Liver (tissue), 9 donors: ENCODE measurements around the gene TRIM40. TPM values are rescaled to one million over a fixed set of nuclear protein-coding genes. Genes with fewer than 3 reads are reported as not detected.

Experiments
- DNase-seq: peaks from one replicate; pipeline ENCODE4 v3.0.0-alpha.2; 2017; ENCODE audit warnings: low spot score
- H3K27ac ChIP-seq, 2 donors: one replicate each; pipeline ENCODE4 v1.7.0; 2013; ENCODE audit warnings: inconsistent platforms in 2 of 2, low read length in 2 of 2, control low read depth in 1 of 2, low read depth in 1 of 2, mild to moderate bottlenecking in 1 of 2
- H3K27me3 ChIP-seq, 4 donors: one replicate each; pipeline versions ENCODE4 v1.6.1 to v1.7.0; 2013; ENCODE audit warnings: low read length in 3 of 4, inconsistent platforms in 1 of 4, mild to moderate bottlenecking in 1 of 4, moderate library complexity in 1 of 4; ENCODE audit not compliant: control insufficient read depth in 4 of 4, insufficient read depth in 4 of 4
- H3K36me3 ChIP-seq, 4 donors: one replicate each; pipeline versions ENCODE4 v1.6.1 to v1.7.0; 2013; ENCODE audit warnings: low read length in 3 of 4, mild to moderate bottlenecking in 3 of 4, low read depth in 1 of 4, moderate library complexity in 1 of 4; ENCODE audit not compliant: control insufficient read depth in 4 of 4, insufficient read depth in 3 of 4
- H3K4me1 ChIP-seq, 4 donors: one replicate each; pipeline versions ENCODE4 v1.6.1 to v1.7.0; 2013; ENCODE audit warnings: low read length in 3 of 4, mild to moderate bottlenecking in 3 of 4, moderate library complexity in 1 of 4; ENCODE audit not compliant: control insufficient read depth in 4 of 4, insufficient read depth in 4 of 4
- H3K4me3 ChIP-seq, 3 donors: one replicate each; pipeline versions ENCODE4 v1.6.1 to v1.7.0; 2013; ENCODE audit warnings: low read length in 3 of 3, control low read depth in 1 of 3, low read depth in 1 of 3, mild to moderate bottlenecking in 1 of 3
- H3K9ac ChIP-seq, 2 donors: one replicate each; pipeline ENCODE4 v1.7.0; 2013; ENCODE audit warnings: low read length in 2 of 2, mild to moderate bottlenecking in 2 of 2, moderate library complexity in 2 of 2, control low read depth in 1 of 2, low read depth in 1 of 2
- H3K9me3 ChIP-seq, 4 donors: one replicate each; pipeline versions ENCODE4 v1.6.1 to v1.7.0; 2013; ENCODE audit warnings: low read length in 3 of 4; ENCODE audit not compliant: control insufficient read depth in 4 of 4
- ATF3 ChIP-seq: IDR thresholded peaks from 2 replicates; pipeline ENCODE4 v1.6.1; 2016; ENCODE audit warnings: antibody characterized with exemption
- CTCF ChIP-seq: fragments of 150-350 bp; IDR thresholded peaks from 2 replicates; pipeline ENCODE4 v1.5.1; 2017; ENCODE audit warnings: improper control_type of control experiment, low read depth, low read length; ENCODE audit not compliant: missing input control
- FOXA1 ChIP-seq: IDR thresholded peaks from 2 replicates; pipeline ENCODE4 v1.6.1; 2016; ENCODE audit warnings: antibody characterized with exemption
- HNF4A ChIP-seq, 2 donors: conservative IDR thresholded peaks; 2 replicates each; pipeline ENCODE4 v1.6.1; 2016; ENCODE audit warnings: antibody characterized with exemption in 2 of 2, mild to moderate bottlenecking in 2 of 2
- HNF4G ChIP-seq: IDR thresholded peaks from 2 replicates; pipeline ENCODE4 v1.6.1; 2016; ENCODE audit warnings: antibody characterized with exemption
- JUND ChIP-seq, 2 donors: IDR thresholded peaks; 2 replicates each; pipeline ENCODE4 v1.6.1; 2016; ENCODE audit warnings: antibody characterized with exemption in 2 of 2
- MAX ChIP-seq: IDR thresholded peaks from 2 replicates; pipeline ENCODE4 v1.6.1; 2016; ENCODE audit warnings: antibody characterized with exemption
- RAD21 ChIP-seq, 2 donors: IDR thresholded peaks; 2 replicates each; pipeline ENCODE4 v1.6.1; 2016; ENCODE audit warnings: antibody characterized with exemption in 2 of 2, mild to moderate bottlenecking in 2 of 2
- RXRA ChIP-seq, 2 donors: IDR thresholded peaks; 2 replicates each; pipeline ENCODE4 v1.6.1; 2017 to 2018; ENCODE audit warnings: antibody characterized with exemption in 2 of 2, mild to moderate bottlenecking in 1 of 2
- TAF1 ChIP-seq: conservative IDR thresholded peaks from 2 replicates; pipeline ENCODE4 v1.6.1; 2016; ENCODE audit warnings: antibody characterized with exemption, mild to moderate bottlenecking
- ZBTB33 ChIP-seq: IDR thresholded peaks from 2 replicates; pipeline ENCODE4 v1.6.1; 2016; ENCODE audit warnings: antibody characterized with exemption
- WGBS: extraction: QIAGEN DNeasy Blood & Tissue Kit; methylation state at CpG from one replicate; pipeline ENCODE4 v1.1.7; 2013; 5-methylcytosine and 5-hydroxymethylcytosine counted together
- polyA plus RNA-seq, 2 donors: library from polyadenylated mRNA; stranded (reverse) in 1 of 2; unstranded in 1 of 2; fragments of 200-250 nt in 1 of 2; fragments of >200 nt in 1 of 2; fragmentation: Nextera tagmentation in 1 of 2; extraction: Ambion mirVana in 1 of 2; gene quantifications; one replicate each; pipeline versions ENCODE4 v1.2.1 to v1.2.3, GENCODE V29; 2013 to 2015
- total RNA-seq, 2 donors: library from RNA; depleted of rRNA; stranded (reverse); fragments of >200 nt; gene quantifications; one replicate each; pipeline ENCODE4 v1.2.3, GENCODE V29; 2014
- donor health status: healthy.
- donor health status: healthy.
- donor health status: healthy.
- donor health status: healthy.
- donor health status: healthy.

Gene TRIM40
- total RNA-seq: under 1 TPM in 1 of 2 donors, not detected in 1; 0.51 TPM
- polyA plus RNA-seq: not detected

GRCh38 chr6:30135757-30136156 lies at the start of gene TRIM40:
TRIM40 (plus strand) TSS chr6:30136140; CDS start chr6:30137037, 897 bp downstream.
- Histone ChIP-seq H3K27me3 (peaks cover 0 to 9% (median 0%) of the 10 kb centered on the region in 4 donors), H3K9ac (no peak within 1 kb of the TSS), H3K27ac (no peak within 1 kb of the TSS), H3K4me3 (no peak within 1 kb of the TSS), H3K4me1 (peaks cover 0 to 2% (median 2%) of the 10 kb centered on the region in 4 donors), H3K9me3 (no peaks in the 10 kb centered on the region), H3K36me3 (no peaks in the 10 kb centered on the region)
- TF ChIP-seq HNF4A (conservative IDR thresholded peaks at IDR 0.05) (no peak), ZBTB33 (no peak)
- no peak for DNase-seq
- 61% methylated on average over 4 of the region's 4 CpGs for WGBS

- Histone ChIP-seq H3K9me3 (no peaks in the 10 kb centered on the region), H3K27ac (no peak overlapping the region), H3K27me3 (peaks cover 4 to 17% (median 7%) of the 10 kb centered on the region in 4 donors), H3K4me1 (no peaks in the 10 kb centered on the region), H3K9ac (no peak overlapping the region), H3K36me3 (no peaks in the 10 kb centered on the region), H3K4me3 (no peak overlapping the region)
- DNase-seq: no peak
- 70% methylated on average over 5 of the region's 5 CpGs for WGBS
- TF ChIP-seq HNF4A (conservative IDR thresholded peaks at IDR 0.05) (no peak), FOXA1 (no peak), ATF3 (no peak), JUND (IDR thresholded peaks at IDR 0.05) (no peak), RXRA (IDR thresholded peaks at IDR 0.05) (no peak), ZBTB33 (no peak)
Observed at GRCh38 chr6:30087876-30088275, 48.1 kb upstream of the TRIM40 start.

GRCh38 chr6:30091577-30092381 lies 44.2 kb upstream of the TRIM40 start:
- 53% methylated on average over 11 of the region's 11 CpGs for WGBS
- Histone ChIP-seq H3K4me3 (no peak overlapping the region), H3K9ac (no peak overlapping the region), H3K36me3 (no peaks in the 10 kb centered on the region), H3K9me3 (no peaks in the 10 kb centered on the region), H3K27me3 (peaks cover 5 to 16% (median 7%) of the 10 kb centered on the region in 4 donors), H3K27ac (no peak overlapping the region), H3K4me1 (no peaks in the 10 kb centered on the region)
- DNase-seq: no peak
- TF ChIP-seq HNF4G (no peak), RAD21 (IDR thresholded peaks at IDR 0.05) (no peak), JUND (IDR thresholded peaks at IDR 0.05) (no peak), MAX (no peak), CTCF (no peak), TAF1 (no peak)
